Stimulated activated CD4-positive, alpha-beta T cell treated with anti-CD3 and anti-CD28 coated beads, TNF-alpha, amount 100 ng/mL, for 4 hours (primary cell): ENCODE data around the gene SPEM1.

Source experiments
- DNase-seq, 3 experiments: peaks; one replicate each; pipeline ENCODE4 v3.0.0-alpha.2; 2020; ENCODE audit warnings: low read depth in 3 of 3

The SPEM1 gene

GRCh38 chr17:7419819-7420610, at the start of gene SPEM1:
TSS of gene SPEM1 (plus strand) at chr17:7420324. CDS start at chr17:7420385, 61 bp downstream.
- no peak for DNase-seq

GRCh38 chr17:7370853-7371252, 49.3 kb upstream of the SPEM1 start:
- no peak for DNase-seq

GRCh38 chr17:7374353-7374752, 45.8 kb upstream of the SPEM1 start:
- no peak for DNase-seq

GRCh38 chr17:7379134-7379533, 41.0 kb upstream of the SPEM1 start:
- no peak for DNase-seq

GRCh38 chr17:7380321-7380720, 39.8 kb upstream of the SPEM1 start:
- no peak for DNase-seq

GRCh38 chr17:7380855-7381683, 39.1 kb upstream of the SPEM1 start, which contains the start of gene TNK1:
TSS of gene TNK1 (plus strand) at chr17:7381089. CDS start at chr17:7382927, 1,838 bp downstream.
- no peak for DNase-seq

GRCh38 chr17:7382901-7383300, 37.2 kb upstream of the SPEM1 start:
- no peak for DNase-seq

- no peak for DNase-seq
Measured at GRCh38 chr17:7383371-7383741, 36.8 kb upstream of the SPEM1 start.

- DNase-seq: peak; percentile 55 to 70 (median 68)
Measured at GRCh38 chr17:7383742-7384488, 36.2 kb upstream of the SPEM1 start.

GRCh38 chr17:7384489-7385081, 35.5 kb upstream of the SPEM1 start:
- no peak for DNase-seq

GRCh38 chr17:7388856-7389255, 31.3 kb upstream of the SPEM1 start:
- DNase-seq: no peak

- no peak for DNase-seq
Measured at GRCh38 chr17:7389924-7390910, 29.9 kb upstream of the SPEM1 start.

- no peak for DNase-seq
Measured at GRCh38 chr17:7391307-7391706, 28.8 kb upstream of the SPEM1 start.

GRCh38 chr17:7392696-7393612, 27.2 kb upstream of the SPEM1 start:
- no peak for DNase-seq

- peak in 2 of 3 experiments; percentile 37 to 50 for DNase-seq
Measured at GRCh38 chr17:7393613-7394451, 26.3 kb upstream of the SPEM1 start.

GRCh38 chr17:7394452-7395191, 25.5 kb upstream of the SPEM1 start, which contains the start of gene PLSCR3:
TSS of gene PLSCR3 (minus strand) at chr17:7394525. CDS start at chr17:7394110, 415 bp downstream.
- DNase-seq: peak; percentile 62 to 78 (median 67)

- no peak for DNase-seq
Measured at GRCh38 chr17:7396147-7396546, 24.0 kb upstream of the SPEM1 start.

GRCh38 chr17:7398612-7399011, 21.5 kb upstream of the SPEM1 start:
- no peak for DNase-seq
